Activated T-helper 17 cell treated with anti-CD3 and anti-CD28 coated beads, Interleukin-2, amount 50 U/mL, for 72 hours (primary cell): ENCODE results near the gene ANKRD11. TPM values are rescaled to one million over a fixed set of nuclear protein-coding genes. Genes with fewer than 3 reads are reported as not detected.
"Not testable (repeated sequence)": the region's sequence is repeated elsewhere in the genome, so short reads cannot be mapped to it uniquely, and the experiment has no call there.

Source experiments
- ATAC-seq: fragments of 150-1000 bp; cut with Tn5 transposase; replicated peaks from 2 replicates; pipeline ENCODE4 v1.10.0; 2021; ENCODE audit warnings: mild to moderate bottlenecking, moderate library complexity
- H3K27ac Mint-ChIP-seq: one replicate; pipeline ENCODE4 v1.8.0; 2022; ENCODE audit warnings: mixed read lengths
- H3K27me3 Mint-ChIP-seq: one replicate; pipeline ENCODE4 v1.8.0; 2022; ENCODE audit warnings: mixed read lengths
- H3K36me3 Mint-ChIP-seq: one replicate; pipeline ENCODE4 v1.8.0; 2022; ENCODE audit warnings: low read depth, mild to moderate bottlenecking, mixed read lengths
- H3K4me1 Mint-ChIP-seq: one replicate; pipeline ENCODE4 v1.8.0; 2022; ENCODE audit warnings: mixed read lengths
- H3K4me3 Mint-ChIP-seq: one replicate; pipeline ENCODE4 v1.8.0; 2022; ENCODE audit warnings: mild to moderate bottlenecking, mixed read lengths
- H3K9me3 Mint-ChIP-seq: one replicate; pipeline ENCODE4 v1.8.0; 2022; ENCODE audit warnings: mixed read lengths
- total RNA-seq, 2 donors: library from RNA; stranded (reverse); gene quantifications; one replicate each; pipeline ENCODE4 v1.2.3, GENCODE V29; 2022

The ANKRD11 gene
- total RNA-seq, 2 donors from 2014 or later, result 166 to 178 TPM

DNA sequence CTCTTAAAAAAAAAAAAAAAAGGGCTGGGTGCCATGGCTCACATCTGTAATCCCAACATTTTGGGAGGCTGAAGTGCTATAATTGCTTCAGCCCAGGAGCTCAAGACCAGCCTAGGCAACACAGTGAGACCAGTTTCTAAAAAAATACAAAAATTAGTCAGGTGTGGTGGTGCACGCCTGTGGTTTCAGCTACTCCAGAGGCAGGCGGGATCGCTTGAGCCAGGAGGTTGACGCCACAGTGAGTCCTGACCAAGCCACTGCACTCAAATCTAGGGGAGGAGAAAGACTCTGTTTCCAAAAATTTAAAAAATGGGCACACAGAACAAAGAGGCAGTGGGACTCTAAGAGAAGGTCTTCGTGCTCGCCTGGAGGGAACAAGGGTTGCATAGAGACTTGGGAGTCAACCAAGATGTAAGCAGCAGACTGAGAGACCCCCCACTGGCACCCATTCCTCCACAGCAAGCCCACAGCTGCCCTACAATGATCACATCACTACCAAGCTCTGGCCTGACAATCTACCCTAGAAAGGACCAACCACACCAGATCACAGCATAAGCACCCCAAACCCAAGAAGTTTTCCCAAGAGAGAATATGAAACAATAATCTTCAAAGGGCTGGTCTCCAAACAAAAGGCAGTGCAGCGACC, 121.6 kb downstream of the ANKRD11 start:
- peaks cover 51% of the 10 kb centered on the region for H3K4me1 Mint-ChIP-seq

DNA sequence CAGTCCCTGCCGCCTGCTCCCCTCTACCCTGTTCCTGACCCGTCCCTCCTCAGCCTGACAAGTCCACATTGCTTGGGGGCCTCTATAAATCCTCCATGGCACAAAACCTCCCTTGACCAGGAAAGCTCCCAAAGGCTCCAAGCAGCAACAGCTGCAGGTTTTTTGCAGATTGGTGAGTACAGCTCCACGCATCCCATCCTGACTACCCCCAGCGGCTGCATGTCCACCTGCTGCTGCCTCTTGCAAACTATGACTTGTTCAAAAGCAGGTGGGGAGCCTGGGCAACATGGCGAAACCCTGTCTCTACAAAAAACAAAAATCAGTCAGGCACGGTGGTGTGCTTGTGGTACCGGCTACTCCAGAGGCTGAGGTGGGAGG, 122.8 kb downstream of the ANKRD11 start:
- peaks cover 55% of the 10 kb centered on the region for H3K4me1 Mint-ChIP-seq
- peak overlapping the region; percentile 80 for H3K27ac Mint-ChIP-seq
- H3K9me3 Mint-ChIP-seq, result no peaks in the 10 kb centered on the region
- H3K36me3 Mint-ChIP-seq, result peaks cover 25% of the 10 kb centered on the region
- no peak for ATAC-seq
- no peaks in the 10 kb centered on the region for H3K27me3 Mint-ChIP-seq
- no peak overlapping the region for H3K4me3 Mint-ChIP-seq

More for the DNA sequence above, 121.6 kb downstream of the ANKRD11 start:
- H3K4me3 Mint-ChIP-seq, result no peak overlapping the region
- H3K27me3 Mint-ChIP-seq, result no peaks in the 10 kb centered on the region
- H3K9me3 Mint-ChIP-seq, result no peaks in the 10 kb centered on the region
- H3K27ac Mint-ChIP-seq, result peak overlapping the region; percentile 80
- no peak for ATAC-seq
- H3K36me3 Mint-ChIP-seq, result peaks cover 34% of the 10 kb centered on the region

DNA sequence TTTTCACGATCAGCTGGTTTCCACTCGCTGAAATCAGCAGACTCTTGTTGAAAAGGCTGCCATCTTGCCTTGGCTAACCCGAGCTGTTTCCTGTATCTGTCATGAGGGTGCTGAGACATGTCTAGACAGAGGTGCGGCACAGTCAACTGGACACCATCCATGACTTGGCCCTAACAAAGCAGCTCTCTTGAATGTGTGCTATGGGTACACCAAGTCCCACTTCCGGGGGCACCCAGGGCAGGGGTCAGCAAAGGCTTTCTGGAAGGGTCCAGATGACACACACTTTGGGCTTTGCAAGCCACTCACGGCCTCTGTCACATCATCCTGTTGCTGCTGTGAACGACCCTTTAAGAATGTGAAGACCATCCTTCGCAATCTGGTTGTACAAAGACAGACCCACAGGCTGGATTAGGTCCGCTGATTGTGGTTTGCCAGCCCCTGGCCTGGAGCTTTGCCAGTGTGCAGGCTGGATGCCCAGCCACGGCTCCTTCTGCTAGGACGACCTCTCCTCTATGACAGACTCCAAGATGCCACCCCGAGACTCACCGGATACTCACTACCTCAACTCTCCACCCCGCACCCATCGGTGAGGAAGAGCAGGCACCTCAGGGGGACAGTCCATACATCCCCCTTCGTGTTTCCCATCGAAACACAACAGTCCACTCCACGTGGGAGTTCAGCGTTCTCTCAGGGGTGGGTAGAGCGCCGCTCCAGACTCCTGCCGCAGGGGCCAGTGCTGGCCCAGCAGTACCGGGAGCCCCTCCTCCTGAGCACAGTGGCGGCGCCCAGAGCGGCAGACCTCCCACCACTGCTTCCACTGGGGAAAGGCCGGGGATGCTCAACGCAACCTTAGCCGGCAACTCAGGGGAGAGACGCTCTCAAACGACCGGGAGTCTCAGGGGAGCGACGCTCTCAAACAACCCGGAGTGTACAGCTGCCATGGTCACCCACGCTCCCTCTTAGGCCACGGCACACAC, 123.5 kb downstream of the ANKRD11 start:
- no peaks in the 10 kb centered on the region for H3K9me3 Mint-ChIP-seq
- H3K4me1 Mint-ChIP-seq, result peaks cover 61% of the 10 kb centered on the region
- peaks cover 22% of the 10 kb centered on the region for H3K36me3 Mint-ChIP-seq
- ATAC-seq, result no peak
- H3K27me3 Mint-ChIP-seq, result no peaks in the 10 kb centered on the region
- peak overlapping the region; percentile 80 for H3K27ac Mint-ChIP-seq
- no peak overlapping the region for H3K4me3 Mint-ChIP-seq

DNA sequence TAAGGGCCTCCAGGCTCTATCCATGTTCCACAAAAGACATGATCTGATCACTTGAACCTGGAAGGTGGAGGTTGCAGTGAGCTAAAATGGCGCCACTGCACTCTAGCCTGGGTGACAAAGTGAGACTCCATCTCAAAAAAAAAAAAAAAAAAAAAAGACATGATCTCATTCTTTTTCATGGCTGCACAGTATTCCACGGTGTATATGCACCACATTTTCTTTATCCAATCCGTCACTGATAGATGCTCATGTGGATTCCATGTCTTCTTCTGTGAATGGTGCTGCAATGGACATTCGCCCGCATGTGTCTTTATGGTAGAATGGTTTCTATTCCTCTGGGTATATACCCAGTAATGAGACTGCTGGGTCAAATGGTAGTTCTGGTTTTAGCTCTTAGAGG, 124.4 kb downstream of the ANKRD11 start:
- no peaks in the 10 kb centered on the region for H3K27me3 Mint-ChIP-seq
- ATAC-seq, result no peak
- H3K4me1 Mint-ChIP-seq, result peaks cover 66% of the 10 kb centered on the region
- peak overlapping the region; percentile 80 for H3K4me3 Mint-ChIP-seq
- no peaks in the 10 kb centered on the region for H3K9me3 Mint-ChIP-seq
- peaks cover 20% of the 10 kb centered on the region for H3K36me3 Mint-ChIP-seq
- peak overlapping the region; percentile 20 for H3K27ac Mint-ChIP-seq

DNA sequence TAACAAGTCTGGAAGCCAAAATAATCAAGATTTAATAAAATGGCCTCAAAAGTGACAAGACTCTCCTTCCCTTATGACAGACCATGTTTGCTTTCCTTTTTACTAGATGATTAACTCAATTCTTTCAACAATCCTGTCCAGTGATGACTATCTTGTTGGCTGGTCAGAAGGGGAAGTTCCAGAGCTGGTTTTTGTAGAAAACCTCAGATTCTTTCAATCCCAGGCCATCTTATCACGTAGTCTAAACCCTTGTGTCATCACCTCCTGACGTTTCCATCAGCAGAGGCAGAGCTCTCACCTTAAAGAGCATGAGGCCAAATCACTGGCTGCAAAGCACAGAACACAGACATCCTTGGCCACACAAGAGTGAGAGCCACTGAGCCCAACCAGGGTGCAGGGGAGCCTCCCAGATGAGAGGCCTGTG, 125.3 kb downstream of the ANKRD11 start:
- Mint-ChIP-seq H3K36me3 (peaks cover 21% of the 10 kb centered on the region), H3K27me3 (no peaks in the 10 kb centered on the region), H3K4me3 (peak overlapping the region; percentile 80), H3K27ac (peak overlapping the region; percentile 83), H3K4me1 (peaks cover 71% of the 10 kb centered on the region), H3K9me3 (no peaks in the 10 kb centered on the region)
- ATAC-seq, result peak; percentile 48

DNA sequence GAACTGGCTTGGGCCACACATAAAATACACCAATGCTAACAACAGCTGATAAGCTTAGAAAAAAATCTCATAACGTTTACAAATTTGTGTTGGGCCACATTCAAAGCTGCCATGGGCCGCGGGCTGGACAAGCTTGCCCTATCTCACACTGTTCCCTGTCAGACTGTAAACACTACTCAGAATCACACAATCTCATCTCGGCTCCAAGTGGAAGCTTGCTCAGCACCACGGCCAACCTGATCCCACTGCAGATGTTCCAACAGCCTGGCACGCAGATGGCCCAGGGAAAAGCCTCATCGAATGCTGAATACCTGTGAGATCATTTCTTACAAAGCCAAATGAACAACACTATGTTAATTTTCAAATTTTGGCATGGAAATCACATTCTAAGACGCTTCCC, 125.8 kb downstream of the ANKRD11 start:
- H3K4me3 Mint-ChIP-seq, result peak overlapping the region; percentile 80

DNA sequence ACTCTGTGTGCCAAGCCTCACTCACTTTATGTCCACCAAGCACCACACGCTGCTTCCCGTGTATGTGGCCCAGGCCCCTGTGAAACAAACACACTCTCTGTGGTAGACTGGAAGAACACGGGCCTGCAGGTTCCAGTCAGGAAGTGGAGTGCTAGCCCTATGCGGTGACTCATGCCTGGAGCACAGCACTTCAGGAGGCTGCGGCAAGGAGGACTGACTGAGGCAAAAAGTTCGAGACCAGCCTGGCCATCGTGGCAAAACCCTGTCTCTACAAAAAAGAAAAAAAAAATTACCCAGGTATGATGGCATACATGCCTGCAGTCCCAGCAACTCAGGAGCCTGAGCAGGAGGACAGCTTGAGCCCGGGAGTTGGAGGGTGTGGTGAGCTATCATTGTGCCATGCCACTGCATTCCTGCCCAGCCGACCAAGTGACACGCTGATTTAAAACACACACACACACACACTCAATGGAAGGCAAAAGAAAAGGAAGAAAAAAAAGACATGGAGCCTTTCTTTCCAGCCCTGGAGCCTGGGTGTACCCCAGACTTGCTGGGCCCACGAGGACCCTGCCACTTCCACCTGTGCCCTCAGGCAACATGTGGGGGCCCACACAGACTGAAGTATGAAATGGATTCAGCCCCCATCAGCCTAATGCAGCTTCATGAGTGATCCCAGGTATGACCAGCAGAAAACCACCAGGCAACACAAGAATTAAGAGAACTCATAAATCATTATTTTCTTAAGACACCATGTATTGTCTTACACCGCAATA, 126.6 kb downstream of the ANKRD11 start:
- Mint-ChIP-seq H3K27me3 (no peaks in the 10 kb centered on the region), H3K4me3 (peak overlapping the region; percentile 80), H3K27ac (peak overlapping the region; percentile 83), H3K9me3 (no peaks in the 10 kb centered on the region), H3K36me3 (peaks cover 33% of the 10 kb centered on the region), H3K4me1 (peaks cover 78% of the 10 kb centered on the region)
- peak; percentile 43 for ATAC-seq

More for the DNA sequence above, 125.8 kb downstream of the ANKRD11 start:
- Mint-ChIP-seq H3K36me3 (peaks cover 26% of the 10 kb centered on the region), H3K27me3 (no peaks in the 10 kb centered on the region), H3K27ac (peak overlapping the region; percentile 83), H3K4me1 (peaks cover 76% of the 10 kb centered on the region), H3K9me3 (no peaks in the 10 kb centered on the region)
- no peak for ATAC-seq

DNA sequence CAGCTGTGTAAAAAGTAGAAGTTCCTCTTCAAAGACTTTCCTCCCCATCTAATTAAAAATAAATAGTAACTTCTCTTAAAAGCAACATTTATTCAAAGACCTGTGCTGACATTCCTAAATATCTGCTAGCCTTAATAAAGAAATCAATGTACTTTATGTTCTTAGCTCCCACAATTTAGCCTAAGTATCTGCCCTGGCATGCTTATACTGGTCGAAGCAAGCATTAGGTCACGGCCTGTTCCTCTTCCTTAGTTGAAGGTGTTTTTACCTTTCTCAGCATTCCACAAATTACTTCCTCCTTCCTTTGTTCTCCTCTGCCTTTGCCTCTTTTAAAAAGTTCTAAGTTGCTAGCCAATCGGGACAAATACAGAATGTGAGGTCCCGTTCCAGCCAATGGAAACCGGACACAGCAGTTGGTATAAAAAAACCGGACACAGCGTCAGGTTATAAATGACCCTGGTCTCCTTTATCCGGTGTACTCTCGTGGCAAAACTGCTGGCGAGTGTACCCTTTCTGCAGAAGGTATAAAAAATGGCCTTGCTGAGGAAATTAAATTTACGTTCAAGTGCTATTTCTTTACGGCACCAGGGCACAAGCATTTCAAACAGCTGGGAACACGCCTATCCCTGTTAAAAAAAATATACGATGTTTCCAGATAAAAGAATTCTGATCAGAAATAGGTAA, 127.7 kb downstream of the ANKRD11 start:
- H3K27me3 Mint-ChIP-seq, H3K9me3 Mint-ChIP-seq, ATAC-seq: not testable (repeated sequence)
- Mint-ChIP-seq H3K36me3 (peaks cover 37% of the 10 kb centered on the region), H3K4me3 (peak overlapping the region; percentile 80), H3K4me1 (peaks cover 79% of the 10 kb centered on the region), H3K27ac (peak overlapping the region; percentile 91)

GRCh38 chr16:89361751-89362539, 128.4 kb downstream of the ANKRD11 start:
- Mint-ChIP-seq H3K36me3 (peaks cover 41% of the 10 kb centered on the region), H3K27ac (peak overlapping the region; percentile 91), H3K4me1 (peaks cover 82% of the 10 kb centered on the region), H3K27me3 (no peaks in the 10 kb centered on the region), H3K4me3 (peak overlapping the region; percentile 80), H3K9me3 (no peaks in the 10 kb centered on the region)
- ATAC-seq, result peak; percentile 53

- peak overlapping the region; percentile 91 for H3K27ac Mint-ChIP-seq
- ATAC-seq, result peak; percentile 69
- H3K36me3 Mint-ChIP-seq, result peaks cover 43% of the 10 kb centered on the region
- H3K4me3 Mint-ChIP-seq, result peak overlapping the region; percentile 80
- H3K27me3 Mint-ChIP-seq, result no peaks in the 10 kb centered on the region
- peaks cover 76% of the 10 kb centered on the region for H3K4me1 Mint-ChIP-seq
- no peaks in the 10 kb centered on the region for H3K9me3 Mint-ChIP-seq
Observed at GRCh38 chr16:89360760-89361435, 129.5 kb downstream of the ANKRD11 start.

GRCh38 chr16:89359264-89360147, 130.9 kb downstream of the ANKRD11 start:
- H3K27me3 Mint-ChIP-seq, result no peaks in the 10 kb centered on the region

More at GRCh38 chr16:89359264-89360147, 130.9 kb downstream of the ANKRD11 start:
- no peak for ATAC-seq
- H3K4me1 Mint-ChIP-seq, result peaks cover 74% of the 10 kb centered on the region
- peak overlapping the region; percentile 80 for H3K4me3 Mint-ChIP-seq
- peaks cover 51% of the 10 kb centered on the region for H3K36me3 Mint-ChIP-seq
- no peak overlapping the region for H3K27ac Mint-ChIP-seq
- H3K9me3 Mint-ChIP-seq, result no peaks in the 10 kb centered on the region
